OCI-LY7 (cell line): Measurements from ENCODE around the gene FOXR1. TPM values are rescaled to one million over a fixed set of nuclear protein-coding genes. Genes with fewer than 3 reads are reported as not detected.
A peak's percentile ranks its signal among the peaks of the same experiment; 100 is the strongest.

Source experiments
- BruUV-seq: library from RNA; stranded (reverse); fragments of 400-500 nt; replicated peaks from 2 replicates; lab custom pipeline; 2021; lab: Mats Ljungman, UMichigan
- CTCF ChIA-PET: fragments of 300-600 bp; sonication (Branson Sonifier 250); formaldehyde crosslinking; loops from one replicate; lab custom pipeline; 2022; ENCODE audit warnings: antibody characterized with exemption; ENCODE audit not compliant: unreplicated experiment; lab: Charles Lee
- POLR2A ChIA-PET: fragments of 300-600 bp; sonication (Branson Sonifier 250); formaldehyde crosslinking; loops from one replicate; lab custom pipeline; 2022; ENCODE audit warnings: antibody characterized with exemption; lab: Charles Lee
- DNase-seq: peaks from one replicate; pipeline ENCODE4 v3.0.0-alpha.2; 2015; ENCODE audit warnings: low spot score
- H2AFZ ChIP-seq: fragments of 200-600 bp; sonication (generic), shearing (Covaris generic); 2 replicates; pipeline ENCODE4 v1.6.1; 2014; ENCODE audit warnings: mild to moderate bottlenecking, antibody characterized with exemption, low read length, moderate library complexity
- H3K27ac ChIP-seq: fragments of 200-600 bp; sonication (generic); 2 replicates; pipeline ENCODE4 v1.5.1; 2014; ENCODE audit warnings: mixed run types, low read depth, mild to moderate bottlenecking, moderate library complexity, low read length, inconsistent platforms; ENCODE audit not compliant: poor library complexity, severe bottlenecking
- H3K36me3 ChIP-seq: fragments of 200-600 bp; sonication (generic); 2 replicates; pipeline ENCODE4 v1.6.1; 2014; ENCODE audit warnings: mild to moderate bottlenecking, antibody characterized with exemption, low read length, moderate library complexity, mixed read lengths; ENCODE audit not compliant: insufficient read depth
- H3K4me1 ChIP-seq: fragments of 200-600 bp; sonication (generic); 2 replicates; pipeline ENCODE4 v1.5.1; 2014; ENCODE audit warnings: mild to moderate bottlenecking, low read length; ENCODE audit not compliant: insufficient read depth, poor library complexity, severe bottlenecking
- H3K4me2 ChIP-seq: fragments of 200-600 bp; sonication (generic); 2 replicates; pipeline ENCODE4 v1.6.1; 2014; ENCODE audit warnings: mild to moderate bottlenecking, low read length
- H3K4me3 ChIP-seq: fragments of 200-600 bp; sonication (generic); 2 replicates; pipeline ENCODE4 v1.5.1; 2014; ENCODE audit warnings: mild to moderate bottlenecking, low read depth, low read length; ENCODE audit not compliant: poor library complexity, severe bottlenecking
- H3K79me2 ChIP-seq: fragments of 200-600 bp; sonication (generic); 2 replicates; pipeline ENCODE4 v1.6.1; 2016; ENCODE audit warnings: low read depth, mild to moderate bottlenecking, low read length, moderate library complexity, mixed read lengths; ENCODE audit not compliant: insufficient read depth
- H3K9me2 ChIP-seq: fragments of 200-600 bp; sonication (generic); 2 replicates; pipeline ENCODE4 v1.6.1; 2016; ENCODE audit warnings: mild to moderate bottlenecking, low read length, mixed read lengths; ENCODE audit not compliant: insufficient read depth
- H3K9me3 ChIP-seq: fragments of 200-600 bp; sonication (generic); 2 replicates; pipeline ENCODE4 v1.6.1; 2014; ENCODE audit warnings: mild to moderate bottlenecking, mixed run types, low read length, mixed read lengths
- H4K20me1 ChIP-seq: fragments of 200-600 bp; sonication (generic); 2 replicates; pipeline ENCODE4 v1.6.1; 2014; ENCODE audit warnings: mild to moderate bottlenecking, antibody characterized with exemption, low read length, moderate library complexity, mixed read lengths; ENCODE audit not compliant: insufficient read depth
- CTCF ChIP-seq: fragments of 200-600 bp; sonication (generic); conservative IDR thresholded peaks from 2 replicates; pipeline ENCODE4 v1.5.1; 2014; ENCODE audit warnings: mild to moderate bottlenecking, antibody characterized with exemption, low read length, moderate library complexity, mixed read lengths
- EZH2phosphoT487 ChIP-seq: fragments of 200-600 bp; sonication (generic); IDR thresholded peaks from 2 replicates; pipeline ENCODE4 v1.6.1; 2018; ENCODE audit warnings: low read depth, borderline replicate concordance, mild to moderate bottlenecking, mixed run types, antibody characterized with exemption, low read length, moderate library complexity, mixed read lengths
- intact Hi-C: fragments of 100-400 bp; cut with micrococcal nuclease; formaldehyde crosslinking; loops from one replicate; pipeline ENCODE4 v1.10.0; 2022; ENCODE audit not compliant: unreplicated experiment
- total RNA-seq, 2 experiments: library from RNA; depleted of rRNA in 1 of 2; stranded (reverse); fragments of >200 nt in 1 of 2; shearing (Covaris generic) in 1 of 2; gene quantifications; 2 replicates each; pipeline ENCODE4 v1.2.3, GENCODE V29; 2014 to 2022

The FOXR1 gene
- total RNA-seq, 2 experiments from 2014 or later, result not detected

GRCh38 chr11:119011476-119012053 lies 40.0 kb downstream of the FOXR1 start:
- peak overlapping the region; percentile 4 for H3K27ac ChIP-seq
- peaks cover 80% of the 10 kb centered on the region for H3K36me3 ChIP-seq
- no TSS peak for BruUV-seq
- intact Hi-C loops, result no loop called here
- H3K4me2 ChIP-seq, result no peak overlapping the region
- H3K4me3 ChIP-seq, result no peak overlapping the region
- no peak overlapping the region for H2AFZ ChIP-seq
- peaks cover 21% of the 10 kb centered on the region for H3K79me2 ChIP-seq
- H3K9me3 ChIP-seq, result no peaks in the 10 kb centered on the region
- TF ChIP-seq EZH2phosphoT487, result no peak
- no peak for TF ChIP-seq CTCF
- CTCF ChIA-PET, result no interaction called here
- H3K4me1 ChIP-seq, result peaks cover 9% of the 10 kb centered on the region
- H3K9me2 ChIP-seq, result no peaks in the 10 kb centered on the region
- 0 out of 2 replicates have a peak, but pooled peaks cover 8% of the 10 kb centered on the region for H4K20me1 ChIP-seq
- no peak for DNase-seq
- POLR2A ChIA-PET, result no interaction called here

GRCh38 chr11:119012629-119013170 lies 41.1 kb downstream of the FOXR1 start:
- Histone ChIP-seq H4K20me1 (peaks cover 16% of the 10 kb centered on the region; the same call in 1 of the 2 replicates), H3K9me2 (no peaks in the 10 kb centered on the region), H2AFZ (no peak overlapping the region), H3K36me3 (peaks cover 81% of the 10 kb centered on the region), H3K9me3 (no peaks in the 10 kb centered on the region), H3K4me1 (peaks cover 15% of the 10 kb centered on the region), H3K4me3 (no peak overlapping the region), H3K79me2 (peaks cover 32% of the 10 kb centered on the region), H3K27ac (peak overlapping the region; percentile 4), H3K4me2 (no peak overlapping the region)
- intact Hi-C loops, result no loop called here
- TF ChIP-seq CTCF (no peak), EZH2phosphoT487 (no peak)
- POLR2A ChIA-PET, result no interaction called here
- no TSS peak for BruUV-seq
- DNase-seq, result no peak
- CTCF ChIA-PET, result no interaction called here
